Tongue (tissue), 1 donor: ENCODE data around the gene ACBD7. TPM values are rescaled to one million over a fixed set of nuclear protein-coding genes. Genes with fewer than 3 reads are reported as not detected.

Experiments
- total RNA-seq: library from RNA; depleted of rRNA; stranded (reverse); fragments of >200 nt; gene quantifications from one replicate; pipeline ENCODE4 v1.2.3, GENCODE V29; 2014

ACBD7 gene
- total RNA-seq, 1 donor from 2014 or later = 1.0 TPM

Other genes with a start within 250 kb of the ACBD7 start
- 16.6 TPM for gene SUV39H2, start 209.9 kb downstream of the ACBD7 start, total RNA-seq
- 7.4 TPM for gene DCLRE1C, start 134.7 kb downstream of the ACBD7 start, total RNA-seq
- not detected for gene MEIG1, start 129.4 kb downstream of the ACBD7 start, total RNA-seq
- not detected for gene OLAH, start 44.8 kb downstream of the ACBD7 start, total RNA-seq
- 7.2 TPM for gene RPP38, start 8.6 kb upstream of the ACBD7 start, total RNA-seq
- gene NMT2, start 79.9 kb upstream of the ACBD7 start, total RNA-seq = 20.2 TPM